ENCODE results near the gene LMX1A.

The LMX1A gene

GRCh38 chr1:165342587-165342986 lies 13.9 kb downstream of the LMX1A start:
- Histone ChIP-seq H3K9me3 (ENCODE audit: control insufficient read depth, insufficient read depth, low read depth, low read length) (no peaks in the 10 kb centered on the region), H3K27ac (ENCODE audit: extremely low read depth, low read depth, low read length) (no peak overlapping the region), H3K36me3 (ENCODE audit: control insufficient read depth in 2 of 2, insufficient read depth in 1 of 2, low read length in 2 of 2) (no peaks in the 10 kb centered on the region), H3K4me3 (ENCODE audit: low read depth, low read length) (no peak overlapping the region), H3K4me1 (ENCODE audit: control insufficient read depth, insufficient read depth, low read length) (no peaks in the 10 kb centered on the region)
- ChIA-PET POLR2A (no interaction called here), CTCF (interaction anchor here (1.1 to 6.6 kb wide), 3 partner anchors 14 to 26 kb away, joined by 4 to 49 read pairs (median 6); no protein-coding TSS in a partner anchor)
- TF ChIP-seq ZNF704 (tag by site-specific recombination; IDR thresholded peaks at IDR 0.05), result no peak
- no peak for TF ChIP-seq ZNF776 (tag by site-specific recombination; IDR thresholded peaks at IDR 0.05; ENCODE audit: borderline replicate concordance)

DNA sequence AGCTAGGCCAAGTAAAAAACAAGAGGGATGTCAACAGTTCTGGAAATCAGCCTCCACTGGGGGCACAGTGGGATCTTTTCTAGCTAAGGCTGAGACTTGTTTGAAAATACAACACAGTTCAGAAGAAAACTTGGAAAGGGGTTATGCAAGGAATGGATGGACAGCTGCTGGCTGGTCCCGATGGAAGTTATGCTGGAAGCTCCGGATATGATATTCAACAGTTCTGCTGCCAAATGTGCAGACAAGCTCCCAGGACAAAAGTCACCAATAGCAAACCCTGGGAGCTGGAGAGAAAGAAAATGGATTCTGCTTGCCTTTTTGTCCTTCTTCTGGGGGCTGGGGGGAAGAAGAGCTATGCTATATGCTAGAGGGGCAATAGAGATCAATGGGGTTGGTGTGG lies 14.3 kb downstream of the LMX1A start:
- TF ChIP-seq ZNF701 (tag by site-specific recombination; IDR thresholded peaks at IDR 0.05), result no peak
- TF ChIP-seq HOXC10 (CRISPR knock-in tag; IDR thresholded peaks at IDR 0.05), result no peak
- no peak for TF ChIP-seq GFI1B (tag by site-specific recombination; IDR thresholded peaks at IDR 0.05)
- TF ChIP-seq MYNN (tag by site-specific recombination; IDR thresholded peaks at IDR 0.05; ENCODE audit: borderline replicate concordance), result no peak
- TF ChIP-seq ZFP37 (tag by site-specific recombination; IDR thresholded peaks at IDR 0.05), result no peak
- TF ChIP-seq ZNF311 (tag by site-specific recombination; IDR thresholded peaks at IDR 0.05; ENCODE audit: borderline replicate concordance), result no peak
- no peak for TF ChIP-seq ZNF169 (tag by site-specific recombination; IDR thresholded peaks at IDR 0.05)
- TF ChIP-seq ZNF785 (tag by site-specific recombination; IDR thresholded peaks at IDR 0.05), result no peak
- TF ChIP-seq ZNF624 (tag by site-specific recombination; IDR thresholded peaks at IDR 0.05), result no peak
- TF ChIP-seq, protein P1, sequence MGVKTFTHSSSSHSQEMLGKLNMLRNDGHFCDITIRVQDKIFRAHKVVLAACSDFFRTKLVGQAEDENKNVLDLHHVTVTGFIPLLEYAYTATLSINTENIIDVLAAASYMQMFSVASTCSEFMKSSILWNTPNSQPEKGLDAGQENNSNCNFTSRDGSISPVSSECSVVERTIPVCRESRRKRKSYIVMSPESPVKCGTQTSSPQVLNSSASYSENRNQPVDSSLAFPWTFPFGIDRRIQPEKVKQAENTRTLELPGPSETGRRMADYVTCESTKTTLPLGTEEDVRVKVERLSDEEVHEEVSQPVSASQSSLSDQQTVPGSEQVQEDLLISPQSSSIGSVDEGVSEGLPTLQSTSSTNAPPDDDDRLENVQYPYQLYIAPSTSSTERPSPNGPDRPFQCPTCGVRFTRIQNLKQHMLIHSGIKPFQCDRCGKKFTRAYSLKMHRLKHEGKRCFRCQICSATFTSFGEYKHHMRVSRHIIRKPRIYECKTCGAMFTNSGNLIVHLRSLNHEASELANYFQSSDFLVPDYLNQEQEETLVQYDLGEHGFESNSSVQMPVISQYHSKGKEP (tag by site-specific recombination; IDR thresholded peaks at IDR 0.05), result no peak
- no peak for TF ChIP-seq ZNF24 (tag by site-specific recombination; IDR thresholded peaks at IDR 0.05)
- TF ChIP-seq GLI2 (tag by site-specific recombination; IDR thresholded peaks at IDR 0.05; ENCODE audit: borderline replicate concordance, low read depth), result no peak
- TF ChIP-seq ZNF114 (tag by site-specific recombination; IDR thresholded peaks at IDR 0.05), result no peak
- TF ChIP-seq REPIN1 (tag by site-specific recombination; IDR thresholded peaks at IDR 0.05; ENCODE audit: low read depth), result no peak
- TF ChIP-seq, protein P2, sequence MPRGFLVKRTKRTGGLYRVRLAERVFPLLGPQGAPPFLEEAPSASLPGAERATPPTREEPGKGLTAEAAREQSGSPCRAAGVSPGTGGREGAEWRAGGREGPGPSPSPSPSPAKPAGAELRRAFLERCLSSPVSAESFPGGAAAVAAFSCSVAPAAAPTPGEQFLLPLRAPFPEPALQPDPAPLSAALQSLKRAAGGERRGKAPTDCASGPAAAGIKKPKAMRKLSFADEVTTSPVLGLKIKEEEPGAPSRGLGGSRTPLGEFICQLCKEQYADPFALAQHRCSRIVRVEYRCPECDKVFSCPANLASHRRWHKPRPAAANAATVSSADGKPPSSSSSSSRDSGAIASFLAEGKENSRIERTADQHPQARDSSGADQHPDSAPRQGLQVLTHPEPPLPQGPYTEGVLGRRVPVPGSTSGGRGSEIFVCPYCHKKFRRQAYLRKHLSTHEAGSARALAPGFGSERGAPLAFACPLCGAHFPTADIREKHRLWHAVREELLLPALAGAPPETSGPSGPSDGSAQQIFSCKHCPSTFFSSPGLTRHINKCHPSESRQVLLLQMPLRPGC (tag by site-specific recombination; IDR thresholded peaks at IDR 0.05), result no peak
- no peak for TF ChIP-seq ZNF658 (tag by site-specific recombination; IDR thresholded peaks at IDR 0.05)
- TF ChIP-seq ZNF837 (tag by site-specific recombination; IDR thresholded peaks at IDR 0.05), result no peak
- no peak for TF ChIP-seq ZXDB (tag by site-specific recombination; IDR thresholded peaks at IDR 0.05)
- Histone ChIP-seq H3K4me1 (ENCODE audit: control insufficient read depth, insufficient read depth, low read length) (no peaks in the 10 kb centered on the region), H3K27ac (ENCODE audit: extremely low read depth, low read depth, low read length) (no peak overlapping the region), H3K36me3 (ENCODE audit: control insufficient read depth in 2 of 2, insufficient read depth in 1 of 2, low read length in 2 of 2) (no peaks in the 10 kb centered on the region), H3K9me3 (ENCODE audit: control insufficient read depth, insufficient read depth, low read depth, low read length) (no peaks in the 10 kb centered on the region), H3K4me3 (ENCODE audit: low read depth, low read length) (no peak overlapping the region)
- CTCF ChIA-PET, result interaction anchor here (0.6 to 6.6 kb wide), 4 partner anchors 14 to 197 kb away, joined by 3 to 49 read pairs (median 5); no protein-coding TSS in a partner anchor
- POLR2A ChIA-PET, result no interaction called here

Measured in HEK293 (cell line).